Measurements from ENCODE around the gene SLCO3A1.

The SLCO3A1 gene

DNA sequence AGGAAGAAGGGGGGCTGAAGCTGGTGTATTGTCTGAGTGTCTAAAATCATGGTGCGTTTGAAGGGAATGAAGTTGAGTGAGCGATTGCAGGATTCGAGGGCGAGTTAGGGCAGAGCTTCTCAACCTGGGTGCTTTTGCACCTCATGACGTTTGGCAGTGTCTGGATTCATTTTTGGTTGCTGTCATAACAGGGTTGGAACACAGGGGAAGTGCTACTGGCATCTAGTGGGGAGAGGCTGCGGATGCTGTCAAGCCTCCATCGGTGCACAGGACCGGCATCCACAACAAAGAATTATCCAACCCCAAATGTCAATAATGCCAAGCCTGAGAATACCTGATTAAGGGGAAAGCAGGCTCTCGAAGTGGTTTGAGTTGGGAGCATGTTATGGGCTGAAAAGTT, 120.0 kb downstream of the SLCO3A1 start:
- DNase-seq = no peak

DNA sequence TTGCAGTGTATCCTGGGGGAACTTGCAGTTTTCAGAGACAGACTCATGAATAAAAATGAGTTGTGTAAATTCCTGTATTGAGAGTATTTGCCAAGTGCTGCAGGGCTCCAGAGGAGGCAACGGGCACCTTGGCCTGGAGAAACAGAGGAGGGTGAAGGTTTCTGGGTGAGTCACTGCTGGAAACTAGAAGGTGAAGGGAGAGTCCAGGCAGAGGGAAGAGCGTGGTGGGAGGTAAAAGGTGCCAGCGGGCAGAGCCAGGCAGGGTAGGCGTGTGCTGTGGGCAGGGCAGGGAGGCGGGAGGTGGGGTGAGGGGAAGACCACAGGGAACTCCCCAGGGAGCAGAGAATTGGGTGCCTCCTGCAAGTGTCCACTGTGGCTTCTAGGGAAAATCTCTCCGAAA, 120.8 kb downstream of the SLCO3A1 start:
- no peak for DNase-seq

DNA sequence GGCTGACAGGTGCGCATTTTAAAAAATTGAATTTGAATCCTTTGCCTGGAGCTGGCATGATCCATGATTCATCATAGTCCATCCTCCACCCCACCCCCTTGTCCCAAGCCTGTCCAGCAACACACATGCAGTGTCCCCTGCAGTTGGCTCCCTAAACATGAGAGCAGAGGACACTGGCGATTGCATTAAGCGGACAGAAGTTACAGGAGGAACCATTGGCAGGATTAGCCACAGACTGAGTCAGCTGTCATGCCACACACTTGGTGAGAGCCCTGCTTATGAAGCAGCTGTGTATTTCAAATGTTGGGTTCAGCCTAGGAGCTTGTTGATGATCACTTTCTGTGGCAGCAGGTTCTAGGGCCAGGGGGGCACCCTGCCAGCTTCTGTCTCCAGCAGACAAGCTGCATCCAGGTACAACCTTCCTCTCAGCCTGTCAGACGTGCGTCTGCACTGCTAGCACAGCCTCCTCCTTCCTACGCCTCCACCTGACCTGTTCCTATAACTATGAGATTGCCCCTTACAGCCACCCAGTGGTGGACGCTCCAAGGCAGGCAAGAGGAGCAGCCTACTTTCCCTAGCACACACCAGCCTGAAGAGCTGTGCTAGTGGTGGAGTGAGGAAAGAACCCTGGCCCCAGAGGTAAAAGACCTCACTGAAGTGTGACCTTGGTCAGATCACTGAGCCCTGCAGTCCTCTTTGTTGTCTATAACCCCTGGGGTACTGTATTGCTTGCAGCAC, 121.9 kb downstream of the SLCO3A1 start:
- DNase-seq = no peak

DNA sequence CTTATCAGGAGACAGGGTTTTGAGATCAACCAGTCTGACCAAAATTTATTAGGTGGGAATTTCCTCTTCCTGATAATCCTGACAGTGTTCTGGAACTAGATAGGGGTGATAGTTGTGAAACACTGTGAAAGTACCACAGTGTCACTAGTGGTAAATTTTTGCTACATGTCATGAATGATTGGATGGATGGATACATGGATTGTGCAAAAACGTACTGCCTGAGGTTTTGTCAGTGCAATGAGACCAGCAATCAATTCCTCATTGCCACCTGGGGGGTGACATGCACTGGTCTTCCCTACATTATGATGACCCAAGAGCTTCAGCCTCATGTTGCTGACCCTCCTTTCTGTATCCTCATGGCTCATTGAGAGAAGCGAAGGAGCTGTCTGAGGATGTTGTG, 123.5 kb downstream of the SLCO3A1 start:
- no peak for DNase-seq

DNA sequence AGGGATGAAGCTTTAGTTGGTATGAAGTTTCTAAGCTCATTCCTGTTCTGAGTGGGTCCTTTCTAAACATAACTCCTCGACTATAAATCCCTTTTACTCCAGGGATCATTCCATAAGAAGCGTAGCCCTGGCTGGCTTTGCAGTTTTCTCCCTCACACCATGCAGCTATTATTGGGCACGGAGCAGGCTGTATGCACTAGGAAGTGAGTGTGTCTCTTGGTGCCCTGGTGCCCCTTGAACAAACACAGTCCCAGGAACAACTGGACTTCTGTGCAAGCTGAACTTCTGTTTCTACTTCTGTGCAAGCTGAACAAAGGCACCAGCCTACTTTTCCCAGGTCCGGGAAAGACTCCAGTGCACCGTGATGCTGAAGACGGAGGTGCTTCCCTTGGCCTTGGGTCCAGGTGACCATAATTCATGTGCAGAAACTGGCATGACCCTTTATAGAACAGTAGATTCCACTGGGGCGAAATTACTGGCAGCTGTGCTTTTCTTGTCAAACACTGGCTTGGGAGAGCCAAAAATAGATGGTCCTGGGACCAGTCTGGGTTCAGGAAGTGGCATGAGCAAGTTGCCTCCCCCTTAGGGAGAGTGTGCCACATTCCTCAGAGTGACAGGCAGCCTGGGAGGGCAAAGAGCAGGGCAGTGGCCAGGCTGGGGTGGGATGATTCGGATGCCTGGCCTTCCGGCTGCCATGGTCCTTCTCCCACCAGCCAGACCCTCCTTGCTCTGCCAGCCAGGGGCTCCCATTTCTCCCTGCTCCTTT, 127.2 kb downstream of the SLCO3A1 start:
- no peak for DNase-seq

DNA sequence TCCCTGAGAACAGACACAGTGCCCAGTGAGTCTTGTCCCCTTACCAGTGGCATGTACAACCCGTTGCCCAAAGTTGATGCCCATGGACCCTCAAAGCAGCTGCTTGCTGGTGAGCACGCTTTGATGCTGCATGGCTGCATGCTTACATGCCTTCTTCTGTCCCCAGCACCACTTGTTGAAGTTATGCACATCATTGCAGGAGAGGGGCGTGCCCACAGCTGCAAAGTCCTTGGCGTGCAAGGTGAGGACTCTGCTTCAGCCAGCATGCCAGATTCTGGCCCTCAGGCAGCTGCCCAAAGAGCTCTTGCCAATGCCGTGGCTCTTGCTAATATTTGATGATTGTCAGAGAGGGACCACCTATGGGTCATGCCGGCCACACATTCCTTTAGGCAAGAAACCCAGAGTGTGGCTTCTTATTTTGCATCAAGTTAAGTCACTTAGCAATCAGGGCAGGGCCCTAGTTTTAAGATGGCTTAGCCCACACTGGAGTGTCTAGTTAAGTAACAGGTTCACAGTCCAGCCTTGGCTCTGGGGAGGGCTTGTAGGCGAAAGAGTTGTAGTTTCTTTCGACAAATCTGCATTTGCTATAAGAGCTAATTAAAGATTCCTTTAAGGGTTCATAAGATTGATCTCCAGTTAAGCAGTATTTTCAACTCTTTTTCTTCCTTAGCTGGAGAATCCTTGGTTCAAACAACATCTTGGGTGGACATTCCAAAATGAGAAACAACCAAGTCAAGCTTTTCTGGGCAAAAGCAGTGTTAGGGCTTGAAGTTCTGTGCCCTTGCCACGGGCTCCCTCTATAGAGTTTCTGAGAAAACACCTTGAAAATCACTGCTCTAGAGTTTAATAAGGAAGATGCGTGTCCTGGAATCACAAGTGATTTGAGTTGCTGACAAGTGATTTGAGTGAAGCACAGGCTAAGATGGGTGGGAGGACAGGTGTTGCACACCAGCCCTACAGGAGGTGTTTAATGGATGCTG, 128.6 kb downstream of the SLCO3A1 start:
- no peak for DNase-seq

DNA sequence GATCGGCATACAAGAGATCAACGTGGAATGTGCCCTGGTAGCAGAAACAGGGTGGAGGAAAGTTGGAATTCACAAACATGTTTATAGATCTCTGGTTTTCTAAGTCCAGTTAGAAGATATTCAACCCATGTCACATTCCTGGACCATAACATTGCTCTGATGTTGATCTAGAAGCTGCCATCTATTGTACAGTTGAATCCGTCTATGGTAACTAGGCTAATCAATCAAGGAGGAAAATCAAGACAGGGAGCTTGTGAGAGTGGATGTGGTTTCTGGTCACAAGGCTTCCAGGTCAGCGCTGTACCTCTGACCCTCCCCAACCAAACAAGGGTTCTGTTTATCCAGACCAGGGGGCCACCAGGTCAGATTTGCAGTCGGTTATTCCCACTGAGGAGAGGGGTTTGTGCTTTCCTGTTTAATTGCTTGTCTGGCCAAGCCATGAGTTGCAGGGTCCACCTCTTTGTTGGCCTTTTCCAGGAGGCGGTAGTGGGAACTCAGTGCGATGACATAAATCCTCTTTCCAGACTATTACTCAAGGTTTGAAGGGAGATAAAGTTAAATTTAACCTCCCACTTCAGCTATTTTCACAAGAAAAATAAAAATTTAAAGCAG, 130.3 kb downstream of the SLCO3A1 start:
- no peak for DNase-seq

DNA sequence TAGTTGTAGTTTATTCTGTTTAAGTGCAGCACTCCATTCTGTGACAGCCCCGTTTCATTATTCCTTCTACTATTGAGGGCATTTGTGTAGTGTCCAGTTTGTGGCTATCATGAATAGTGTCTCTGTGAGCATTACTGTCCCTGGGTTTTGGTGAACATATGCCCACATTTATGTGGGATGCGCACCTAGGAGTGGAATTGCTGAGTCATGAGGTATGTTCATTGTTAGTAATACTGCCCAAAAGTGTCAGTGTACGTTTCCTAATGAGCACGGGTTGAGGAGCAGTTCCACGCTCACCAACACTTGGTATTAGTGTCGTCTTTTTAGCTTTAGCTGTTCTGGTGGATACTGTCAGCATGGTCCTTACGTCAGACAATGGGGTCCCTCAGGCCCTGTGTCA, 131.8 kb downstream of the SLCO3A1 start:
- no peak for DNase-seq

DNA sequence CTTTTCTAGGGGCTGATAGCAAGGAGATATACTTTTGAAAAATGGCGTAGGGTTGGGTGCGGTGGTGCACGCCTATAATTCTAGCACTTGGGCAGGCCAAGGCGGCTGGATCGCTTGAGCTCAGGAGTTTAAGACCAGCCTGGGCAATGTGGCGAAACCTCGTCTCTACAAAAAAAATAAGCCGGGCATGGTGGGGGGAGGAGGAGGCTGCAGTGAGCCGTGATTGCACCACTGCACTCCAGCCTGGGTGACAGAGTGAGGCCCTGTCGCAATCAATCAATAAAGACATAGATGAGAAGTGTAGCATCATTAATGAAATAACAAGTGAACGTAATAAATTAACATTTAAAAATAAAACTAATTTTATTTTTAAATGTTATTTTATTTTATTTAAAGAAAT, 134.6 kb downstream of the SLCO3A1 start:
- no peak for DNase-seq

DNA sequence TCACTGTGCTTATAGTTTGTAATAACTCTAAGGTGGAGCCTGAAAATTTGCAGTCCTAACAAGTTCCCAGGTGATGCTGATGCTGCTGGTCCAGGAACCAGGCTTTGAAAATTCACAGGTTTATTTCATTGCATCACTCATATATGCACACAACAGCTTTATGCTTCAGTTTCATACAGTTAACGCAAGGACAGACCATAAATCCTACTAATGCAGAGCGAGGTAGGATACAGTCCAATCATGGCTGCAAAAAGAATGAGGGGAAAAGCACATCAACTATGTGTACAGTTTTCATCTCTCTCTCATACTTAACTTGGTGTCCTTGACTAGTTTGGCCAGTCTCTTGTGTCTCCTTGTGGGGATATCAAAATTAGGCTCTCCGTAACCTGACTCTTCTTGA, 135.1 kb downstream of the SLCO3A1 start:
- no peak for DNase-seq

DNA sequence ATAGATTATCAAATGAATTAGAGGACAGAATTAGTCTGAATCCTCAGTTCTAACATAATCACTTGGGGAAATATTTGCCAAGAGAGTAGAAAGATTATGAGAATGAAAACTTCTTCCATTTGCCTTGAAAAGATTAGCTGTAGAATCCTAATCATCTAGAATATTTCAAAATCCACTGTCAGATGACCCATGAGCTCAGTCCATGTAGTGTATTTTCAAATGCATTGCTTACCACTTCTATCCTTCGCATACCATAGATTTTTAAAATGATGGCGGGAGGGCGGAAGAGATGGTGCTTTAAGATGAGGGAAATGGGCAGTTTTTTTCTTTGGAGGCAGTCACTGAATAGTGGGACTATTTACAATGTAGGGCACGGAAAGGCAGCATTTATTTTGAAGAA, 136.3 kb downstream of the SLCO3A1 start:
- no peak for DNase-seq

DNA sequence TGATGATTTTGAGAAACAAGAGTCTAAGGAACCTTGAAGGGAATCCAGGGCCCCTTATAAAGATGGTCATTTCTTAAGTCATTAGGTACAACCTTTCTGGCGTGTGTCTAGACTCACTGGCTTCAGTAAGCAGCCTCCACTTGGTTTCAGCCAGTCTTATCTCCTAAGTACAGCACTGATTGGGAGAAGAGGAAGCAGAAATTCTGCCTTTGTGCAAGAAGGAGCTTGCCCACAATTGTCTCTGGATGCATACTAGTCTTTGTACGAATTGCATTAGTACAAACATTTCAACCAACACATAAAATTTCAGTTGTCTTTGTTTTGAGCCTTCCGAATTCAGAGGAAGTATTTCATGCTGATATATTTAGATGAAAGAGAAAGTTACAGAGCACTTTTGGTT, 139.4 kb downstream of the SLCO3A1 start:
- no peak for DNase-seq

DNA sequence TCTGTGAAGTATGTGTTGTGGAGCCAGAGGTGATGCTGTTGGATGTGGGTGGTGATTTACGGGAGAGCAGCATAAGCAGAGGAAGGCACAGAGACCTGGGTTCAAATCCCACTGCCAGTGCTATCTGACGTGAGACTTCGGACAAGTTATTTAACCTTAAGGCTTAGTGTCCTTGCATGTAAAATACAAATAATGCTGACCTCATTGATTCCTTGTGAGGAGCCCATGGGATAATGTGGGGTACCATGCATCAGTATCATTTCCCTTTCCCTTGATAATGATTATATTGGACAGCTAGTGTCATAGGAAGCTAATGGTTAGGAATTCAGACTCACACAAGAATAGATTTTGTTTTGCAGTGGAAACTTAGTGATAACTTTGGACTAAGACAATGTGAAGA, 141.6 kb downstream of the SLCO3A1 start:
- no peak for DNase-seq

DNA sequence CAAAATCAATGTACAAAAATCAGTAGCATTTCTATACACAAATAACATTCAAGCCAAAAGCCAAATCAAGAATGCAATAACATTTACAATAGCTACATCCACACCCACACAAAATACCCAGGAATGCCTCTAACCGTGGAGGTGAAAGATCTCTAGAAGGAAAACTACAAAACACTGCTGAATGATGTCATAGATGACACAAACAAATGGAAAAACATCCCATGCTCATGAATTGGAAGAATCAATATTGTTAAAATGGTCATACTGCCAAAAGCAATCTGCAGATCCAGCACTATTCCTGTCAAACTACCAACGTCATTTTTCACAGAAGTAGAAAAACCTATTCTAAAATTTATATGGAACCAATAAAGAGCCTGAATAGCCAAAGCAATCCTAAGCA, 143.7 kb downstream of the SLCO3A1 start:
- no peak for DNase-seq

DNA sequence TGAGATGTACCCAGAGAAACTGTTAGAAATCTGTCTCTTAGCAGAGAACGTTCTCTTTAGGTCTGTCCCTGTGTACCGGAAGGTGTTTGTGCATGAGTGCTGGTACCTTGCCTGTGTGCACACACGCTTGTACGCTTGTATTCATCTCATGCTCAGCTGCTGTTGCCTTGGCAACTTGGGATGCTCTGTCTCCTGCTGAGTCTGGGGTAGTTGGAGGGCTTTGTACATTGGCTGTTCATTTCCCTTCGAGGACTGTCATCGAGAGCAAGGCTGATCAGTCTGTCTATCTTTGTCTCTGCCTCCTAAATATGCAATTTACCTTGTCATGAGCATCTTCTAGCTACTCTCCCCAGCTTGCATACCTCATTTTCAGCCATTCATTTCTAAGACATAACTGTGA, 147.2 kb downstream of the SLCO3A1 start:
- DNase-seq = no peak

DNA sequence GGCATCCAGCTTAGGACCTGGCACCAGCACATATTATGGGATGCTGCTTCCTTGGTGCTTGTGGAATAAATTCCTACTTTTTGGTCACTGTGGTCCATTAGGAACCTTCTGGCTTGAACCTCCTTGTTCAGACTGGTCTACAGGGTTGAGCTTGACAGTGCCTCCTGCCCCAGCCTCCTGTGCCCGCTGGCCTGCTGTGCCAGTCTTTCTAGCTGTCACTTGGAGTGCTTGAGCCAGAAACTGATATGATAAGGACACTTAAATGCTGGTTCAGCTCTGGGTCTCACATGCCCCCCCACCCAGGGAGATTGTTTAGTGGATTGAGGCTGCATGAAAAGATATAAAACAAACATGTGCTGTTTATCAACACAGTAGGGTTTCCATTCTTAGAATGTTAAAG, 147.8 kb downstream of the SLCO3A1 start:
- no peak for DNase-seq

DNA sequence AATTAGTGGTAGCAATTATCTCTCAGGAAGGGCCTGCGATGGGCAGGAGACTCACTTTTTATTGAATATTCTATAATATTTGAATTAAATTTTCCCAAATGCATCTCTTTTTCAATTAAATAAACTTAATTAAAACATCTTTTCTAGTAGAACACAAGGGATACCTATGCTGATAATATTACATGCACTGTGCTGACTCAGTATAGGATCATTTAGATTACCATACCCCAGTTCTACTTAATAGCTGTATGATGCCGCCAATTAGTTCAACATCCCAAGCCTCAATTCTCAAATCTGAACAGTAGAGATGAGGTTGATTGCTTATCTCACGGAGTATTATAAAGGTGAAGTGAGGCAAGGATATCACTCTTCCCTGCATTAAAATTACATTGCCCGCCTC, 149.2 kb downstream of the SLCO3A1 start:
- DNase-seq = no peak

DNA sequence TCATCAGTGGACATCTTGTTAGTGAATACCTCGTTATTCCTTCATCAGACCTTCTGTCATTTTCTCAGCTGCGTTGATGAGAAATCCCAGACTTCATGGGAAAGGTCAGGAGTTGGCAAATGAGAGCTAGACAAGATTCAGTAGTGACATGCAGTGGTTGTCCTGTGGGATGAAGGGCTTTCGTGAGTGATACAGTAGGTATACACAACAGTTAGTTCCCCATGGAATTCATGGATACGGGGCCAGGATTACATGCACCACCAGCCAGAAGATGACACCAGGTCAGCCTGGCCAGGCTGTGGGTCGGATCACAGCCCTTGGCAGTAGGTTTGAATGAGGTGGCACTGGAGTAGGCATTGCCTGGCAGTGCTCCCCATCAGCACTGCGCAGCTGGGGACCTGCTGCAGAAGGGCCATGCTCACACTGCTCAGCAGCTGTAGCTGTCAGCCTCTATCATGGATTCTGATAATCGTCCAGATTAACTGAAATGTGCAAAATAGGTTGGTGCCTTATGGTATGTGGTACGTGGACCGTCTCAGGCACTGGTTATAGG, 150.1 kb downstream of the SLCO3A1 start:
- no peak for DNase-seq

DNA sequence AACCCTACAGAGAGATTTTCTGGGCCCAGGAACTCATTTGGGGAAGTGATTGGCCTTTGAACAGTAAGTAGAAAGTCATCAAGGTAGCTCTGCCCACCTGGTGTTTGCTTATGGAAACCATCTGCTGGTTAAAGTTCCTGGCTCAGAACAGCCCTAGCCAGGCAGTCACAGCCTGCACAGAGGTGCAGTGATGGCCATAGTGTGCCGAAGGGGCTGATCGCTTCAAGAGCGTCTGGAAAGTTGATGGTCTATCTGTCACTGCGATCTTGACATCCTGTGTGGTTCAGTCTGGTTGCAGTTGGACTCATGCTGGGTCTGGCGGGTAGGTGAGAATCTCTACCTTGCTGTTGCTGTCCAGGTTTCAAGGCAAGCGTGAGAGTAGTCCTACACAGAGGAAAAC, 151.6 kb downstream of the SLCO3A1 start:
- no peak for DNase-seq

DNA sequence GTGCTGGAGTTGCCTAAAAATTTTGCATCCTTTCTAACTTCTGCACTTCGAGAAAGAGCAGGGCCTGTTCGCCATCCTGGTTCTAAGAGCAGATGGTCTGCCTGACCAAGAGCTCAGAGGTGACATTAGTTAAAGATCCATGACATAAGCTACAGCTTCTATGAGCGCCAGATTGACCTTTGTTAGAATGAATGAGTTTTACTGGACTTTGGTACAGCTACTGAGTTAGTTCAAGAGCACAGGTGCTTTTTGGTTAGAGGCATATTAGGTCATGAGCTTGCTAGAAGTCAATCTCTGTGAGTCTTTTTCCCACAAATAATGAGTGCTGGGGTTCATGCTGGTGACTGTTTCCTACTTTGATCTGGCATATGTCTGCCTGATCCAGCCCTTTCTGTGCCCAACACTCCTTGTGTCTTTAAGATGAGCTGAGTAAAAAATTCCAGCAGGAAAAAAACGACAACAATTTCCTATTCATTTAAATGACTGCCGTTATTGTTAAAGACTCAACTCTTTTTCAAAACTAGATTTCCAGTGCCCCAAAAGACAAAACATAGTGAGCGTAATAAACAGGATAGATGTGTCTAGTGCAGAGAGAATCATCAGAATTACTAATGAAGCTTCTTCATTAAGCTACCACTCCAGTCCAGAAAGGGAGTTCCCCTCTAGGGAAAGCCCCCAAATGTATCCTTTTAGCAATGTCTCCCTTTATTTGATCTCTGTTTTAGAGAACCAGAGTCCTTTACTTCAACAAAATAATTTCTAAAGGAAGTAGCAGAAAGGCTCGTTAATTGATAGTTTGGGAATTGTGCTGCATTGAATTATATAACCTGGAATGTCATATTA, 152.9 kb downstream of the SLCO3A1 start:
- no peak for DNase-seq

DNA sequence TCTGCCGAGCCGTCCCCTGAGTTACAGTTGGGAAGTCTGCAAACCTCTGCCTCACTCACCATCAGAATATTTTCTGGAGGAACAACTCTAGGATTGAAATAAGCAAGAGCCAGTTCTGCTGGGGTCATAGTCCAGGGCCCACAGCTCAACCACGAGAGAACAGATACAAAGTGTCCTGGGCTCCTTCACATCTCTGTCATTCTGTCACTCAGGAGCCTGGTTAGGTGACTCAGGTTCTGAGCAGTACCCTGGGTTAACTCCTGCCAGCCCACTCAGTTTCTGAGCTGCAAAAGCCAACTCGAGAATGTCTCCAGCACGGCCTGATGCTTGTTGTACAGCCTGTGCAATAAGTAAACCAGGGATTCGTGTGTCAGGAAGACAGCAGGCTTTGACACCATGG, 155.7 kb downstream of the SLCO3A1 start:
- DNase-seq = no peak

All from effector CD4-positive, alpha-beta T cell (primary cell).